K562 (cell line): ENCODE data around the gene VEZF1. TPM values are rescaled to one million over a fixed set of nuclear protein-coding genes. Genes with fewer than 3 reads are reported as not detected.

Experiments used
- CREB3 ChIP-seq: fragments of 450-650 bp; conservative IDR thresholded peaks from 2 replicates; pipeline ENCODE4 v1.6.1; 2016; ENCODE audit warnings: missing genetic modification characterization, low read depth, mild to moderate bottlenecking, missing compliant biosample characterization, moderate library complexity
- HNRNPLL ChIP-seq: fragments of 200-400 bp; formaldehyde crosslinking; IDR thresholded peaks from 2 replicates; pipeline ENCODE4 v1.6.1; 2017; ENCODE audit warnings: low read length, low read depth, mild to moderate bottlenecking; ENCODE audit not compliant: poor library complexity, severe bottlenecking
- KDM5B ChIP-seq: fragments of 200-600 bp; sonication (generic); IDR thresholded peaks from 2 replicates; pipeline ENCODE4 v1.6.1; 2012; ENCODE audit warnings: low read depth, mild to moderate bottlenecking, moderate library complexity, low read length, control low read depth, inconsistent platforms; ENCODE audit not compliant: insufficient replicate concordance
- MYC ChIP-seq, 2 experiments: fragments of 250-450 bp in 1 of 2; sonication (Bioruptor Pico) in 1 of 2; IDR thresholded peaks; 2 replicates each; pipeline versions ENCODE4 v1.5.1 to v1.6.1; 2012 to 2021; ENCODE audit warnings: low read depth in 2 of 2, borderline replicate concordance in 1 of 2, improper control_type of control experiment in 1 of 2, low read length in 1 of 2, mild to moderate bottlenecking in 1 of 2, moderate library complexity in 1 of 2
- NELFE ChIP-seq: IDR thresholded peaks from 2 replicates; pipeline ENCODE4 v1.6.1; 2011; ENCODE audit warnings: mild to moderate bottlenecking; ENCODE audit not compliant: insufficient read depth, insufficient read length
- POLR2AphosphoS5 ChIP-seq: IDR thresholded peaks from 2 replicates; pipeline ENCODE4 v1.6.1; 2011; ENCODE audit warnings: mild to moderate bottlenecking, low read depth, low read length, moderate library complexity; ENCODE audit not compliant: control insufficient read depth, insufficient read depth
- PRMT5 ChIP-seq: sonication (generic); formaldehyde crosslinking; IDR thresholded peaks from 2 replicates; pipeline ENCODE4 v1.5.0; 2020; ENCODE audit warnings: missing genetic modification reagents
- RUNX1 ChIP-seq: sonication (generic); IDR thresholded peaks from 2 replicates; pipeline ENCODE4 v1.6.1; 2016; ENCODE audit warnings: antibody characterized with exemption, low read depth
- SNAPC5 ChIP-seq: fragments of 250-450 bp; sonication (Bioruptor Pico); IDR thresholded peaks from 2 replicates; pipeline ENCODE4 v1.8.0; 2021; ENCODE audit warnings: moderate library complexity, mild to moderate bottlenecking, inconsistent platforms
- SRSF7 ChIP-seq: fragments of 200-400 bp; formaldehyde crosslinking; optimal IDR thresholded peaks from 2 replicates; pipeline ENCODE3; 2017; ENCODE audit warnings: mild to moderate bottlenecking, low read depth, low read length
- SRSF9 ChIP-seq: fragments of 200-400 bp; formaldehyde crosslinking; IDR thresholded peaks from 2 replicates; pipeline ENCODE4 v1.6.1; 2017; ENCODE audit warnings: low read depth, low read length, borderline replicate concordance
- TEAD1 ChIP-seq, 2 experiments: fragments of 450-650 bp in 1 of 2; sonication (generic) in 1 of 2; formaldehyde crosslinking; IDR thresholded peaks; 2 replicates each; pipeline versions ENCODE4 v1.4.0 to v1.8.0; 2020 to 2022; ENCODE audit warnings: mild to moderate bottlenecking in 2 of 2, missing genetic modification reagents in 1 of 2
- ZNF717 ChIP-seq: fragments of 250-450 bp; sonication (Bioruptor Pico); IDR thresholded peaks from 2 replicates; pipeline ENCODE4 v1.5.0; 2021
- ZSCAN32 ChIP-seq: fragments of 450-650 bp; formaldehyde crosslinking; IDR thresholded peaks from 2 replicates; pipeline ENCODE4 v1.4.0; 2020; ENCODE audit warnings: mild to moderate bottlenecking, moderate library complexity
- polyA plus RNA-seq, 8 experiments: library from polyadenylated mRNA; depleted of rRNA in 4 of 8; stranded (reverse) in 5 of 8; unstranded in 3 of 8; fragments of >200 nt; fragmentation: Nextera tagmentation in 2 of 8; fragmentation: Illumina TruSeq in 1 of 8; extraction: Ambion mirVana in 2 of 8; extraction: Trizol in 1 of 8; gene quantifications; 2 replicates each; pipeline versions ENCODE4 v1.2.1 to v1.2.3, GENCODE V29; 2011 to 2014; ENCODE audit warnings: inconsistent platforms in 1 of 8, missing spikeins in 1 of 8
- total RNA-seq, 7 experiments: library from RNA; depleted of rRNA in 6 of 7; stranded (reverse); fragments of >200 nt in 6 of 7; fragmentation: Illumina TruSeq in 2 of 7; extraction: Trizol in 2 of 7; gene quantifications; 2 replicates each; pipeline versions ENCODE4 v1.2.1 to v1.2.3, GENCODE V29; 2011 to 2021; ENCODE audit warnings: low replicate concordance in 1 of 7
- TF ChIP-seq, protein P1 (sequence below), 2 experiments: fragments of 450-650 bp; conservative IDR thresholded peaks; 2 replicates each; pipeline ENCODE4 v1.6.1; 2017; ENCODE audit warnings: mild to moderate bottlenecking in 2 of 2, moderate library complexity in 2 of 2
- TF ChIP-seq, protein P2 (sequence below): fragments of 150-350 bp; conservative IDR thresholded peaks from 2 replicates; pipeline ENCODE4 v1.6.1; 2014; ENCODE audit warnings: low read length

Gene VEZF1
- total and polyA plus RNA-seq, 9 of the 15 experiments (the other 6 are each of a cell fraction or from before 2014, with no cell fraction given), result 9.5 to 33.4 (median 22.1) TPM

- TF ChIP-seq CREB3 (tag), result no peak
- 0 out of 2 replicates have a peak, but pooled peaks have one; percentile 18 for TF ChIP-seq ZNF717 (CRISPR knock-in tag)
- peak in 1 of 2 experiments; percentile 46; a peak in 1 of 4 replicates for TF ChIP-seq TEAD1 (CRISPR knock-in tag; IDR thresholded peaks at IDR 0.05)
- no peak for TF ChIP-seq HNRNPLL
- 0 out of 2 replicates have a peak, but pooled peaks have one; percentile 65 for TF ChIP-seq ZSCAN32 (CRISPR knock-in tag)
- TF ChIP-seq SRSF9, result no peak
- no peak for TF ChIP-seq SRSF7
- peak; percentile 75 for TF ChIP-seq KDM5B
- TF ChIP-seq RUNX1, result no peak
- TF ChIP-seq, protein P1, sequence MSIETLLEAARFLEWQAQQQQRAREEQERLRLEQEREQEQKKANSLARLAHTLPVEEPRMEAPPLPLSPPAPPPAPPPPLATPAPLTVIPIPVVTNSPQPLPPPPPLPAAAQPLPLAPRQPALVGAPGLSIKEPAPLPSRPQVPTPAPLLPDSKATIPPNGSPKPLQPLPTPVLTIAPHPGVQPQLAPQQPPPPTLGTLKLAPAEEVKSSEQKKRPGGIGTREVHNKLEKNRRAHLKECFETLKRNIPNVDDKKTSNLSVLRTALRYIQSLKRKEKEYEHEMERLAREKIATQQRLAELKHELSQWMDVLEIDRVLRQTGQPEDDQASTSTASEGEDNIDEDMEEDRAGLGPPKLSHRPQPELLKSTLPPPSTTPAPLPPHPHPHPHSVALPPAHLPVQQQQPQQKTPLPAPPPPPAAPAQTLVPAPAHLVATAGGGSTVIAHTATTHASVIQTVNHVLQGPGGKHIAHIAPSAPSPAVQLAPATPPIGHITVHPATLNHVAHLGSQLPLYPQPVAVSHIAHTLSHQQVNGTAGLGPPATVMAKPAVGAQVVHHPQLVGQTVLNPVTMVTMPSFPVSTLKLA (conservative IDR thresholded peaks at IDR 0.05), result peak in 1 of 2 experiments; percentile 65; a peak in 2 of 4 replicates
- no peak for TF ChIP-seq SNAPC5 (CRISPR knock-in tag)
- no peak for TF ChIP-seq NELFE
- no peak for TF ChIP-seq POLR2AphosphoS5
- TF ChIP-seq PRMT5, result no peak
- TF ChIP-seq MYC (IDR thresholded peaks at IDR 0.05; ENCODE audit: low read depth, low read length), result no peak
- TF ChIP-seq MYC (CRISPR knock-in tag; IDR thresholded peaks at IDR 0.05; ENCODE audit: borderline replicate concordance, low read depth), result peak; percentile 89; the same call in 1 of the 2 replicates
- TF ChIP-seq, protein P2, sequence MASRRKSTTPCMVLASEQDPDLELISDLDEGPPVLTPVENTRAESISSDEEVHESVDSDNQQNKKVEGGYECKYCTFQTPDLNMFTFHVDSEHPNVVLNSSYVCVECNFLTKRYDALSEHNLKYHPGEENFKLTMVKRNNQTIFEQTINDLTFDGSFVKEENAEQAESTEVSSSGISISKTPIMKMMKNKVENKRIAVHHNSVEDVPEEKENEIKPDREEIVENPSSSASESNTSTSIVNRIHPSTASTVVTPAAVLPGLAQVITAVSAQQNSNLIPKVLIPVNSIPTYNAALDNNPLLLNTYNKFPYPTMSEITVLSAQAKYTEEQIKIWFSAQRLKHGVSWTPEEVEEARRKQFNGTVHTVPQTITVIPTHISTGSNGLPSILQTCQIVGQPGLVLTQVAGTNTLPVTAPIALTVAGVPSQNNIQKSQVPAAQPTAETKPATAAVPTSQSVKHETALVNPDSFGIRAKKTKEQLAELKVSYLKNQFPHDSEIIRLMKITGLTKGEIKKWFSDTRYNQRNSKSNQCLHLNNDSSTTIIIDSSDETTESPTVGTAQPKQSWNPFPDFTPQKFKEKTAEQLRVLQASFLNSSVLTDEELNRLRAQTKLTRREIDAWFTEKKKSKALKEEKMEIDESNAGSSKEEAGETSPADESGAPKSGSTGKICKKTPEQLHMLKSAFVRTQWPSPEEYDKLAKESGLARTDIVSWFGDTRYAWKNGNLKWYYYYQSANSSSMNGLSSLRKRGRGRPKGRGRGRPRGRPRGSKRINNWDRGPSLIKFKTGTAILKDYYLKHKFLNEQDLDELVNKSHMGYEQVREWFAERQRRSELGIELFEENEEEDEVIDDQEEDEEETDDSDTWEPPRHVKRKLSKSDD, result no peak
These were observed 522 bp upstream of the VEZF1 start (continued) for GRCh38 chr17:57988301-57989250.
